ENCODE measurements around the gene ASB12. TPM values are rescaled to one million over a fixed set of nuclear protein-coding genes. Genes with fewer than 3 reads are reported as not detected.
"Not testable (repeated sequence)": the region's sequence is repeated elsewhere in the genome, so short reads cannot be mapped to it uniquely, and the experiment has no call there.

Gene ASB12
- 0.27 to 0.44 TPM in 2 of 3 replicates, not detected in the other for total RNA-seq
- long read RNA-seq, result 0 reads

GRCh38 chrX:64230123-64230970 lies at the start of gene ASB12:
Gene ASB12, minus strand, starts transcription at chrX:64230607. Its CDS starts 4,957 bp downstream, at chrX:64225650.
- Mint-ChIP-seq H3K4me3 (ENCODE audit: unreplicated experiment) (no peak within 1 kb of the TSS), H3K9me3 (ENCODE audit: low read depth) (peaks cover 10% of the 10 kb centered on the region), H3K27ac (ENCODE audit: unreplicated experiment) (no peak within 1 kb of the TSS), H3K27me3 (ENCODE audit: low read depth) (no peaks in the 10 kb centered on the region), H3K36me3 (ENCODE audit: low read depth) (no peaks in the 10 kb centered on the region), H3K4me1 (ENCODE audit: low read depth) (no peaks in the 10 kb centered on the region)
- DNase-seq (ENCODE audit: low spot score), result no peak
- no peak for TF ChIP-seq CTCF (IDR thresholded peaks at IDR 0.05)

DNA sequence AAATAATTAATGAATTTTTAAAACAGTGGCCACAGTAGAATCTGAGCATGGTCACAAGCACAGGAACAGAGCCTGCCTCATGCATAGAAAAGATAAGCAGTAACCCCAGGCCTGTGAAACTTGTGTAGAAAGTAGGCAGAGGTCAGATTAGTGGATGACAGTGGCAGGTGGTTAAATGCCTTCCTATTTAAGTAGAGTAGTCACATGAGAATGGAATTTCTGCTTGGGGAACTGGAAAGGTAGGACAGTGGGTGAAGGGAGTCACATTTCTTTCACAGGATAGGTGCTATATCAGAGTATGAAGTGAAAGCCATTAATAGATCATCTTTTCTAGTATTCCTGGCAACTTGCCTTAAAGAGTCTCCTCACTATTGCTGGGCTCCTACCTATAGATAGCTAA lies 34.9 kb upstream of the ASB12 start:
- Mint-ChIP-seq H3K4me3 (ENCODE audit: unreplicated experiment) (no peak overlapping the region), H3K27ac (ENCODE audit: unreplicated experiment) (no peak overlapping the region), H3K9me3 (ENCODE audit: low read depth) (peaks cover 24% of the 10 kb centered on the region), H3K4me1 (ENCODE audit: low read depth) (no peaks in the 10 kb centered on the region), H3K36me3 (ENCODE audit: low read depth) (no peaks in the 10 kb centered on the region), H3K27me3 (ENCODE audit: low read depth) (no peaks in the 10 kb centered on the region)
- TF ChIP-seq CTCF (IDR thresholded peaks at IDR 0.05), result no peak
- DNase-seq (ENCODE audit: low spot score), result no peak

- no peak for DNase-seq (ENCODE audit: low spot score)
Observed at GRCh38 chrX:64229154-64229553, 1.3 kb downstream of the ASB12 start.

GRCh38 chrX:64218023-64218422 lies 12.4 kb downstream of the ASB12 start:
- Mint-ChIP-seq H3K27me3 (ENCODE audit: low read depth) (no peaks in the 10 kb centered on the region), H3K9me3 (ENCODE audit: low read depth) (peaks cover 26% of the 10 kb centered on the region), H3K27ac (ENCODE audit: unreplicated experiment) (no peak overlapping the region), H3K36me3 (ENCODE audit: low read depth) (no peaks in the 10 kb centered on the region), H3K4me3 (ENCODE audit: unreplicated experiment) (no peak overlapping the region), H3K4me1 (ENCODE audit: low read depth) (no peaks in the 10 kb centered on the region)
- no peak for TF ChIP-seq CTCF (IDR thresholded peaks at IDR 0.05)
- DNase-seq (ENCODE audit: low spot score), result no peak

More at GRCh38 chrX:64229154-64229553, 1.3 kb downstream of the ASB12 start:
- Mint-ChIP-seq H3K36me3 (ENCODE audit: low read depth) (no peaks in the 10 kb centered on the region), H3K27me3 (ENCODE audit: low read depth) (no peaks in the 10 kb centered on the region), H3K9me3 (ENCODE audit: low read depth) (peaks cover 10% of the 10 kb centered on the region), H3K4me1 (ENCODE audit: low read depth) (no peaks in the 10 kb centered on the region), H3K4me3 (ENCODE audit: unreplicated experiment) (no peak overlapping the region), H3K27ac (ENCODE audit: unreplicated experiment) (no peak overlapping the region)
- no peak for TF ChIP-seq CTCF (IDR thresholded peaks at IDR 0.05)

GRCh38 chrX:64213989-64214388 lies 16.4 kb downstream of the ASB12 start:
- H3K27me3 Mint-ChIP-seq (ENCODE audit: low read depth); H3K4me1 Mint-ChIP-seq (ENCODE audit: low read depth); H3K27ac Mint-ChIP-seq (ENCODE audit: unreplicated experiment); DNase-seq (ENCODE audit: low spot score); H3K36me3 Mint-ChIP-seq (ENCODE audit: low read depth); H3K4me3 Mint-ChIP-seq (ENCODE audit: unreplicated experiment): not testable (repeated sequence)
- H3K9me3 Mint-ChIP-seq (ENCODE audit: low read depth), result peaks cover 14% of the 10 kb centered on the region
